ENCODE measurements around the gene JADE2.

DNA sequence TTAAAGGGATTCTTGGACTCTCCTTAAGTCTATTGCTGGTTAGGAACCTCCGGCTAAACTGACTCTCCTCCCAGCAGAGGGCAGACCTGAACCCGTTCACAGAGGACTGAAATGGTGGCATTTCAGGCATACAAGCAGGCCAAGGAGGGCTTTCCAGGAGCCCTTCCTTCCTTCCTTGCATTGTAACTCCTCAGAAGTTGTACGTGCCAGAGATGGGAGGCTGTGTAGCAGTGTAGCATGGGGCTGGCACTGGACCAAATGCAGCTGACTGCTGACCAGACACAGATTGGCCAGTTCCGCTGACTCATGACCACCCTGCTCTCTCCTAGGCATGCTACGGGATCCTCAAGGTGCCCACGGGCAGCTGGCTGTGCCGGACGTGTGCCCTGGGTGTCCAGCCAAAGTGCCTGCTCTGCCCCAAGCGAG is 36.4 kb downstream of the JADE2 start:
- TF ChIP-seq, protein P1, sequence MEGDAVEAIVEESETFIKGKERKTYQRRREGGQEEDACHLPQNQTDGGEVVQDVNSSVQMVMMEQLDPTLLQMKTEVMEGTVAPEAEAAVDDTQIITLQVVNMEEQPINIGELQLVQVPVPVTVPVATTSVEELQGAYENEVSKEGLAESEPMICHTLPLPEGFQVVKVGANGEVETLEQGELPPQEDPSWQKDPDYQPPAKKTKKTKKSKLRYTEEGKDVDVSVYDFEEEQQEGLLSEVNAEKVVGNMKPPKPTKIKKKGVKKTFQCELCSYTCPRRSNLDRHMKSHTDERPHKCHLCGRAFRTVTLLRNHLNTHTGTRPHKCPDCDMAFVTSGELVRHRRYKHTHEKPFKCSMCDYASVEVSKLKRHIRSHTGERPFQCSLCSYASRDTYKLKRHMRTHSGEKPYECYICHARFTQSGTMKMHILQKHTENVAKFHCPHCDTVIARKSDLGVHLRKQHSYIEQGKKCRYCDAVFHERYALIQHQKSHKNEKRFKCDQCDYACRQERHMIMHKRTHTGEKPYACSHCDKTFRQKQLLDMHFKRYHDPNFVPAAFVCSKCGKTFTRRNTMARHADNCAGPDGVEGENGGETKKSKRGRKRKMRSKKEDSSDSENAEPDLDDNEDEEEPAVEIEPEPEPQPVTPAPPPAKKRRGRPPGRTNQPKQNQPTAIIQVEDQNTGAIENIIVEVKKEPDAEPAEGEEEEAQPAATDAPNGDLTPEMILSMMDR (IDR thresholded peaks at IDR 0.05; ENCODE audit: poor library complexity): peak; percentile 26
- no peak for TF ChIP-seq EZH2 (IDR thresholded peaks at IDR 0.05; ENCODE audit: borderline replicate concordance)
- no peak for TF ChIP-seq EZH2phosphoT487 (IDR thresholded peaks at IDR 0.05; ENCODE audit: low read depth, severe bottlenecking, unreplicated experiment)
